Kidney epithelial cell (primary cell): Measurements from ENCODE around the gene AGT. TPM values are rescaled to one million over a fixed set of nuclear protein-coding genes. Genes with fewer than 3 reads are reported as not detected.

Experiments
- DNase-seq: peaks from one replicate; pipeline ENCODE4 v3.0.0-alpha.2; 2010; ENCODE audit warnings: low read depth
- H3K27me3 ChIP-seq: 2 replicates; pipeline ENCODE4 v1.6.0; 2011; ENCODE audit warnings: low read length; ENCODE audit not compliant: control insufficient read depth, insufficient read depth
- H3K36me3 ChIP-seq: 2 replicates; pipeline ENCODE4 v1.5.1; 2011; ENCODE audit warnings: low read length; ENCODE audit not compliant: control insufficient read depth, insufficient read depth
- H3K4me3 ChIP-seq: 2 replicates; pipeline ENCODE4 v1.5.1; 2011; ENCODE audit warnings: low read depth, mild to moderate bottlenecking, control low read depth, low read length
- total RNA-seq: library from RNA; depleted of rRNA; stranded (reverse); fragments of >200 nt; gene quantifications from 2 replicates; pipeline ENCODE4 v1.2.3, GENCODE V29; 2015
- TF ChIP-seq, protein P1 (sequence below): IDR thresholded peaks from 2 replicates; pipeline ENCODE4 v1.5.1; 2011; ENCODE audit warnings: mild to moderate bottlenecking, moderate library complexity, low read length, control low read depth, inconsistent platforms; ENCODE audit not compliant: insufficient read depth, poor library complexity, severe bottlenecking

The AGT gene
- 3.9 and 4.7 TPM in 2 replicates for total RNA-seq

DNA sequence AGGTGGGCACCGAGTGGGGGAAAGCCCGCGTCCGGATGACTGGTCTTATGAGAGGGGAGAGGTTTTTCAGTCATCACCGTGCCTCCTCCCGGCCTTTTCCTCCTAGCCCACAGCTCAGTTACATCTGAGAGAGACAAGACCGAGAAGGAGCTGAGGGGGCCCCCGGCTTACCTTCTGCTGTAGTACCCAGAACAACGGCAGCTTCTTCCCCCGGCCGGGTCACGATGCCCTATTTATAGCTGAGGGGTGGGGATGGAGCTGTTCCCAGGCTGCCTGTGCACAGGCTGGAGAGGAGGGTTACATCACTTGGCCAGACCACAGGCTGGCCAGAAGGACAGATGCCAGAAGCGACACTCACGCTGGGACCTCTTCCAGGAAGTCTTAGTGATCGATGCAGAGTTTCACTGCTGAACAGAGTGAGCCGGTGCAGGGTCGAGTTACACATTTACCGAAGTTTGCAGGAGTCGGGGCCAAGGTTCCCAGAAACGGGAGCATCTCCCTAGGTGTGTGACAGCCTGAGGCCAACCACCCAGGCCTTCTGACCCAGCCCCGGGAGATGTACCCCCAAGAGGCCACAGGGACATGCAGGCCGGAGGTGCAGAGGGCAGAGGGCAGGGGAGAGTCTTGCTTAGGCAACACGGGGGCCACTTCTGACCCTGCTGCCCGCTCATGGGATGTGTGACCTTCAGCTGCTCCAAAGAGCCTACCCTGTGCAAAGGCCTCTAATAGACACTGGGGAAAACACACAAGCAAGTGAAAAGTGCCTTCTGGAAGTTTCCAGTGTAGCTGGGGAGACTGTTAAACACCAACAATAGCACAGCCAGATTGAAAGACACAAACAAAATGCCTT, at the start of gene AGT:
AGT (minus strand) TSS at position 208 of the 850 bp plus-strand sequence. CDS start 3,299 bp downstream, outside the sequence.
- Histone ChIP-seq H3K27me3 (no peaks in the 10 kb centered on the region), H3K36me3 (no peaks in the 10 kb centered on the region), H3K4me3 (no peak within 1 kb of the TSS)
- peak; percentile 53 for DNase-seq
- TF ChIP-seq, protein P1, sequence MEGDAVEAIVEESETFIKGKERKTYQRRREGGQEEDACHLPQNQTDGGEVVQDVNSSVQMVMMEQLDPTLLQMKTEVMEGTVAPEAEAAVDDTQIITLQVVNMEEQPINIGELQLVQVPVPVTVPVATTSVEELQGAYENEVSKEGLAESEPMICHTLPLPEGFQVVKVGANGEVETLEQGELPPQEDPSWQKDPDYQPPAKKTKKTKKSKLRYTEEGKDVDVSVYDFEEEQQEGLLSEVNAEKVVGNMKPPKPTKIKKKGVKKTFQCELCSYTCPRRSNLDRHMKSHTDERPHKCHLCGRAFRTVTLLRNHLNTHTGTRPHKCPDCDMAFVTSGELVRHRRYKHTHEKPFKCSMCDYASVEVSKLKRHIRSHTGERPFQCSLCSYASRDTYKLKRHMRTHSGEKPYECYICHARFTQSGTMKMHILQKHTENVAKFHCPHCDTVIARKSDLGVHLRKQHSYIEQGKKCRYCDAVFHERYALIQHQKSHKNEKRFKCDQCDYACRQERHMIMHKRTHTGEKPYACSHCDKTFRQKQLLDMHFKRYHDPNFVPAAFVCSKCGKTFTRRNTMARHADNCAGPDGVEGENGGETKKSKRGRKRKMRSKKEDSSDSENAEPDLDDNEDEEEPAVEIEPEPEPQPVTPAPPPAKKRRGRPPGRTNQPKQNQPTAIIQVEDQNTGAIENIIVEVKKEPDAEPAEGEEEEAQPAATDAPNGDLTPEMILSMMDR: no peak

DNA sequence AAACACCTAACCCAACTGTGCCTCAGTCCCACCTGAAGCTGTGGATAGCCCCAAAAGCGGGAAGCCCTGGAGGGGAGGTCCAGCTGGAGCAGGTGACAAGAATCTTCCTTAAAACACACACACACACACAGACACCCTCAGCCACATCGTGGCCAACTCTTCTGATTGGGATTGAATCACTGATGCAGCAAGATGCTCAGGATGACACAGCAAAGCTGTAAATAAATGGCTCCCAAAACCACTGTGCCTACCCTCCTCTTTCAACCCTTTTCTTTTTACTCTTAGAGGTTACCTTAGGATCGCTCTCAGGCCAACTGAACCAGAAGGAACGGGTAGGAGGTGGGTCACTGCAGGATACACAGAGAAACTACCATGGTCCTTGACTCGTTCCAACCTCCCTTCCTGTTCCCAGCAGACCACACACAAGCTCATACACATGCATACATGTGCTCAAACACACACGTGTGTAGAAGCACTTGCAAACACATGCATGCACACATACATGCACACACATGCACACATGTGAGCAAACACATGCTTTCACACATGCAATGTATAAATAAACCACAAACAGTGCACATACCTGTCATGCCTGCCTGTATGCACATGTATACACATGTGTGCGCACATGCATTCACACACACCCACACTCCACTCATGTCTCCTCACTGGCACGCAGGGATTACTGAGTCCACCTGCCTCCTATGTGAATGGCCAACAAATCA, 47.7 kb upstream of the AGT start:
- Histone ChIP-seq H3K36me3 (no peaks in the 10 kb centered on the region), H3K4me3 (no peak overlapping the region), H3K27me3 (peaks cover 28% of the 10 kb centered on the region)
- DNase-seq: no peak
- TF ChIP-seq, protein P1: no peak

DNA sequence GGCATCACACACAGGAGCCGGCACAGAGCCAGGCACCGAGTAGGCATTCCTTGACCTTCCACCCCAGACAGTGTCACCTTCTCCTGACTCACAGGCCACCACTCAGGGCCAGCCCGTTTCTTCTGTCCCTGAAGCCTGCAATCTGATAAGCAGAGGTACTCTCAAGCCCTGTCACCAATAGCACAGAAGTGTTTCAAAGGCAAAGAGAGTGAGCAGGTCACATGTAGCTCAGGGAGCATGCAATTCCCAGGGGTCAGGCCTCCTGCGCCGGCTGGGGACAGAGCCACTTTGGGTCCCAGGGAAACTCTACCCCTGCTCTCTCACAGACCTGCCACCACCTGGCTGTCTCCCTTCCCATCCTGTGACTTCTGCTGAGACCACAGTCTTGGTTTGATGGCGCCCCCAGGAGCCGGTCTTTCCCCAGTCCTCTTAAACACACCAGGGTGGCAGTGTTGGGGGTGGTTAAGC, 46.5 kb upstream of the AGT start:
- H3K27me3 ChIP-seq: peaks cover 28% of the 10 kb centered on the region
- no peak for DNase-seq
- no peak overlapping the region for H3K4me3 ChIP-seq
- no peaks in the 10 kb centered on the region for H3K36me3 ChIP-seq
- TF ChIP-seq, protein P1: no peak

DNA sequence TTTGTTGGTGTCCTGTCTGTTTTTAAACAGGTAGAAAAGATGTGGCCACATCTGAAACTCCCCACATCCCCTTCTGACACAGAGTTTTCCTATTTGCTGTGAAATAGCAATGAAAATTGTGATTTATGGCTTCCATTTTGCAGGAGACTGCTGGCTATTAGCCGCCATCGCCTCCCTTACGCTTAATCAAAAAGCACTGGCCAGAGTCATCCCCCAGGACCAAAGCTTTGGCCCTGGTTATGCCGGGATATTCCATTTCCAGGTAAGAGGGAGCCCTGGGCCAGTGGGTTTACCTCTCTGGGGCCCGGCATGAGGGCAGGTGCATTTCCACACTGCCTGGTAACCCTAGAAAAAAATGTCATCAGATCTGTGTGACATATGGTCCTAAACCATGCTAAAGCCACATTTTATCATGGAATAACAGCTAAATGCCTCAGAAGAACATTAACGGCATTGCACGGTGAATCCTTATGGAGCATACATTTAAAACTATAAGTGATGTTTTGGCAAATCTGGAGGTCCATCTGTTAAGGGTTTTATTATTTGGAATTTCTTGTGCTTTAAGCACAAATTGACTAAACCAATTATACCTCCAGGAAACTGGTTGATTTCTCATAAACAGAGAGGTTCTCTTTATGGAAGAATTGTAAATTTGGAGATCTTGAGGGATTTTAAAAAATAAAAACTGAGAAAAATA, 45.6 kb upstream of the AGT start:
- DNase-seq: no peak
- Histone ChIP-seq H3K36me3 (no peaks in the 10 kb centered on the region), H3K4me3 (no peak overlapping the region), H3K27me3 (peaks cover 28% of the 10 kb centered on the region)
- TF ChIP-seq, protein P1: no peak

DNA sequence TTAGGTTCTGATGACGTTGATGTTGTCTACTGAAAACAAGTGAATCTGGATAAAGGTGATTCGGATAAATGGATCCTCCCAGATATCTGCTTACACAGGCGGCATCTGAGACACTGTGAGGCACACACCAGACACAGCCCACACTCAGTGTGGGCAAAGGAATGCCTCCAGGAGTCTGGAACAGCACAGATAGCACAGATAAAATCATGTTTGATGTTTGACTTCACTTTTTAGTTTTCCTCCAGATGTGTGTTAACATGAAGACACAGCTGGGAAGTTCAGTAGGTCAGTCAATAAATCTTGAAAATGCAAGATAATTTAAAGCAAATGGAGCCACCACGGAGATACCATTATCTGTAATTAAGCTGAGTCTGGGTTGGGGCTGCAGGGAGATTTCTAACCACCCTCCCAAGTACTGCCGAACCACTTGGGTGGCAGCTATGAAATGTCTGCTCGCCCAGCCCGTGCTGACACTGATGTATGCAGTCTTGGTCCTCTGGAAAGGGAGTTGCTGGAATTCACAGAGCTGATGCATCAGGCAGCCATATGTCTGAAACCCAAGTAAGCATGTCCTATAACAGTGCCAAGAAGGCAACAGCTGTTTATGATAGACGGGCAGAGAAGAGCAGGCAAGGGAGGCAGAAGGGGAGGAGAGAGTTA, 44.9 kb upstream of the AGT start:
- DNase-seq: no peak
- Histone ChIP-seq H3K36me3 (no peaks in the 10 kb centered on the region), H3K27me3 (peaks cover 28% of the 10 kb centered on the region), H3K4me3 (no peak overlapping the region)
- TF ChIP-seq, protein P1: no peak
